Measurements from ENCODE around the gene CDC34. TPM values are rescaled to one million over a fixed set of nuclear protein-coding genes. Genes with fewer than 3 reads are reported as not detected.

The CDC34 gene
- total RNA-seq, 1 donor from 2014 or later: 96.5 TPM

GRCh38 chr19:556611-557382 is 25.2 kb downstream of the CDC34 start:
- no peak for DNase-seq
- H3K27ac ChIP-seq (replicated peaks): peak overlapping the region; percentile 80
- intact Hi-C loops (cut with micrococcal nuclease): no loop called here
- no peaks in the 10 kb centered on the region for H3K27me3 ChIP-seq (ENCODE audit: low read depth)
- no peaks in the 10 kb centered on the region for H3K36me3 ChIP-seq
- H3K9me3 ChIP-seq (replicated peaks): no peaks in the 10 kb centered on the region
- H3K4me3 ChIP-seq: no peak overlapping the region
- TF ChIP-seq CTCF (IDR thresholded peaks at IDR 0.05; ENCODE audit: borderline replicate concordance): no peak
- peaks cover 34% of the 10 kb centered on the region for H3K4me1 ChIP-seq

GRCh38 chr19:558770-559439 is 27.3 kb downstream of the CDC34 start:
- intact Hi-C loops (cut with micrococcal nuclease): no loop called here
- Histone ChIP-seq H3K9me3 (replicated peaks) (no peaks in the 10 kb centered on the region), H3K4me1 (peaks cover 34% of the 10 kb centered on the region), H3K27me3 (ENCODE audit: low read depth) (no peaks in the 10 kb centered on the region), H3K36me3 (no peaks in the 10 kb centered on the region), H3K4me3 (no peak overlapping the region), H3K27ac (replicated peaks) (peak overlapping the region; percentile 64)
- TF ChIP-seq CTCF (IDR thresholded peaks at IDR 0.05; ENCODE audit: borderline replicate concordance): no peak
- DNase-seq: no peak

- intact Hi-C loops (cut with micrococcal nuclease): no loop called here
- Histone ChIP-seq H3K27ac (replicated peaks) (no peak overlapping the region), H3K27me3 (ENCODE audit: low read depth) (no peaks in the 10 kb centered on the region), H3K9me3 (replicated peaks) (no peaks in the 10 kb centered on the region), H3K36me3 (no peaks in the 10 kb centered on the region), H3K4me3 (no peak overlapping the region), H3K4me1 (peaks cover 31% of the 10 kb centered on the region)
- TF ChIP-seq CTCF (IDR thresholded peaks at IDR 0.05; ENCODE audit: borderline replicate concordance): no peak
- DNase-seq: no peak
Observed at GRCh38 chr19:560121-560520, 28.6 kb downstream of the CDC34 start.

GRCh38 chr19:566403-566802 is 34.8 kb downstream of the CDC34 start:
- Histone ChIP-seq H3K27me3 (ENCODE audit: low read depth) (no peaks in the 10 kb centered on the region), H3K27ac (replicated peaks) (peak overlapping the region; percentile 55), H3K4me3 (no peak overlapping the region), H3K9me3 (replicated peaks) (no peaks in the 10 kb centered on the region), H3K4me1 (peaks cover 7% of the 10 kb centered on the region), H3K36me3 (no peaks in the 10 kb centered on the region)
- TF ChIP-seq CTCF (IDR thresholded peaks at IDR 0.05; ENCODE audit: borderline replicate concordance): no peak
- DNase-seq: no peak
- intact Hi-C loops (cut with micrococcal nuclease): no loop called here

- Histone ChIP-seq H3K27ac (replicated peaks) (peak overlapping the region; percentile 55), H3K9me3 (replicated peaks) (no peaks in the 10 kb centered on the region), H3K27me3 (ENCODE audit: low read depth) (no peaks in the 10 kb centered on the region), H3K4me1 (peaks cover 11% of the 10 kb centered on the region), H3K4me3 (no peak overlapping the region), H3K36me3 (no peaks in the 10 kb centered on the region)
- no peak for TF ChIP-seq CTCF (IDR thresholded peaks at IDR 0.05; ENCODE audit: borderline replicate concordance)
- DNase-seq: no peak
- intact Hi-C loops (cut with micrococcal nuclease): no loop called here
Observed at GRCh38 chr19:566844-567243, 35.3 kb downstream of the CDC34 start.
